Type B pancreatic cell (in vitro differentiated cells): ENCODE data around the gene ARMH1. TPM values are rescaled to one million over a fixed set of nuclear protein-coding genes. Genes with fewer than 3 reads are reported as not detected.

Source experiments
- DNase-seq: peaks from one replicate; pipeline ENCODE4 v3.0.0; 2021; ENCODE audit warnings: mixed read lengths; ENCODE audit not compliant: unreplicated experiment; ENCODE audit errors: extremely low spot score
- H3K27ac Mint-ChIP-seq: 2 replicates; pipeline ENCODE4 v1.8.0; 2021; ENCODE audit warnings: mild to moderate bottlenecking, mixed read lengths
- H3K27me3 Mint-ChIP-seq: 2 replicates; pipeline ENCODE4 v1.8.0; 2021; ENCODE audit warnings: mixed read lengths
- H3K36me3 Mint-ChIP-seq: 2 replicates; pipeline ENCODE4 v1.8.0; 2021; ENCODE audit warnings: mixed read lengths
- H3K4me1 Mint-ChIP-seq: one replicate; pipeline ENCODE4 v1.8.0; 2021; ENCODE audit warnings: mixed read lengths; ENCODE audit not compliant: unreplicated experiment
- H3K4me3 Mint-ChIP-seq: 2 replicates; pipeline ENCODE4 v1.8.0; 2021; ENCODE audit warnings: mild to moderate bottlenecking, mixed read lengths
- H3K9me3 Mint-ChIP-seq: 2 replicates; pipeline ENCODE4 v1.8.0; 2021; ENCODE audit warnings: mixed read lengths
- CTCF ChIP-seq: fragments of 200-600 bp; sonication (generic); conservative IDR thresholded peaks from 2 replicates; pipeline ENCODE4 v1.5.0; 2021; ENCODE audit warnings: antibody characterized with exemption, mild to moderate bottlenecking
- total RNA-seq: library from RNA; stranded (reverse); gene quantifications from 2 replicates; pipeline ENCODE4 v1.2.1, GENCODE V29; 2021; ENCODE audit warnings: low replicate concordance

ARMH1 gene
- total RNA-seq, 1 donor from 2014 or later = 11.6 TPM

GRCh38 chr1:44647896-44648295, 26.6 kb upstream of the ARMH1 start:
- Mint-ChIP-seq H3K4me1 (peaks cover 35% of the 10 kb centered on the region), H3K4me3 (no peak overlapping the region), H3K36me3 (peaks cover 34% of the 10 kb centered on the region)

GRCh38 chr1:44648529-44649250, 25.8 kb upstream of the ARMH1 start:
- H3K36me3 Mint-ChIP-seq = peaks cover 27% of the 10 kb centered on the region
- peak; percentile 63 for DNase-seq
- peaks cover 29% of the 10 kb centered on the region for H3K4me1 Mint-ChIP-seq
- no peak for TF ChIP-seq CTCF
- H3K9me3 Mint-ChIP-seq = no peaks in the 10 kb centered on the region
- H3K27ac Mint-ChIP-seq = peak overlapping the region; percentile 42
- H3K27me3 Mint-ChIP-seq = no peaks in the 10 kb centered on the region
- H3K4me3 Mint-ChIP-seq = no peak overlapping the region

More at GRCh38 chr1:44647896-44648295, 26.6 kb upstream of the ARMH1 start:
- no peaks in the 10 kb centered on the region for H3K27me3 Mint-ChIP-seq
- no peak for TF ChIP-seq CTCF
- H3K9me3 Mint-ChIP-seq = no peaks in the 10 kb centered on the region
- DNase-seq = no peak
- H3K27ac Mint-ChIP-seq = no peak overlapping the region

GRCh38 chr1:44649788-44650158, 24.7 kb upstream of the ARMH1 start:
- Mint-ChIP-seq H3K4me3 (no peak overlapping the region), H3K36me3 (peaks cover 23% of the 10 kb centered on the region), H3K27me3 (no peaks in the 10 kb centered on the region), H3K4me1 (peaks cover 20% of the 10 kb centered on the region), H3K9me3 (no peaks in the 10 kb centered on the region), H3K27ac (no peak overlapping the region)
- DNase-seq = peak; percentile 62
- no peak for TF ChIP-seq CTCF

GRCh38 chr1:44650159-44650831, 24.2 kb upstream of the ARMH1 start:
- Mint-ChIP-seq H3K27me3 (no peaks in the 10 kb centered on the region), H3K4me1 (peaks cover 19% of the 10 kb centered on the region), H3K36me3 (peaks cover 23% of the 10 kb centered on the region), H3K9me3 (no peaks in the 10 kb centered on the region), H3K4me3 (no peak overlapping the region), H3K27ac (no peak overlapping the region)
- no peak for TF ChIP-seq CTCF
- peak; percentile 68 for DNase-seq

- no peak overlapping the region for H3K4me3 Mint-ChIP-seq
- no peak for TF ChIP-seq CTCF
- H3K4me1 Mint-ChIP-seq = peaks cover 19% of the 10 kb centered on the region
- no peak overlapping the region for H3K27ac Mint-ChIP-seq
- H3K9me3 Mint-ChIP-seq = no peaks in the 10 kb centered on the region
- no peak for DNase-seq
- peaks cover 23% of the 10 kb centered on the region for H3K36me3 Mint-ChIP-seq
- H3K27me3 Mint-ChIP-seq = no peaks in the 10 kb centered on the region
Measured at GRCh38 chr1:44651069-44651468, 23.4 kb upstream of the ARMH1 start.
